Stimulated activated naive B cell treated with anti-CD40 and anti-IgM and Interleukin-4, amounts not matched to agents 10 μg/mL and 1 μg/mL and 100 μg/mL, for 72 hours (primary cell): ENCODE measurements around the gene COL23A1.

Experiments used
- ATAC-seq, 2 donors: fragments of 150-1000 bp; cut with Tn5 transposase; replicated peaks; 2 replicates each; pipeline ENCODE4 v1.10.0; 2021; ENCODE audit warnings: moderate library complexity in 1 of 2
- DNase-seq: peaks from one replicate; pipeline ENCODE4 v3.0.0; 2021
- H3K27ac Mint-ChIP-seq: one replicate; pipeline ENCODE4 v1.8.0; 2022; ENCODE audit warnings: mild to moderate bottlenecking, mixed read lengths
- H3K27me3 Mint-ChIP-seq, 2 donors: one replicate each; pipeline ENCODE4 v1.8.0; 2022; ENCODE audit warnings: mixed read lengths in 2 of 2
- H3K36me3 Mint-ChIP-seq, 2 donors: one replicate each; pipeline ENCODE4 v1.8.0; 2022; ENCODE audit warnings: mixed read lengths in 2 of 2, mild to moderate bottlenecking in 1 of 2
- H3K4me1 Mint-ChIP-seq, 2 donors: one replicate each; pipeline ENCODE4 v1.8.0; 2022; ENCODE audit warnings: mixed read lengths in 2 of 2, mild to moderate bottlenecking in 1 of 2
- H3K4me3 Mint-ChIP-seq, 2 donors: one replicate each; pipeline ENCODE4 v1.8.0; 2022; ENCODE audit warnings: mild to moderate bottlenecking in 2 of 2, mixed read lengths in 2 of 2, moderate library complexity in 1 of 2
- H3K9me3 Mint-ChIP-seq, 2 donors: one replicate each; pipeline ENCODE4 v1.8.0; 2022; ENCODE audit warnings: mixed read lengths in 2 of 2, mild to moderate bottlenecking in 1 of 2

COL23A1 gene

DNA sequence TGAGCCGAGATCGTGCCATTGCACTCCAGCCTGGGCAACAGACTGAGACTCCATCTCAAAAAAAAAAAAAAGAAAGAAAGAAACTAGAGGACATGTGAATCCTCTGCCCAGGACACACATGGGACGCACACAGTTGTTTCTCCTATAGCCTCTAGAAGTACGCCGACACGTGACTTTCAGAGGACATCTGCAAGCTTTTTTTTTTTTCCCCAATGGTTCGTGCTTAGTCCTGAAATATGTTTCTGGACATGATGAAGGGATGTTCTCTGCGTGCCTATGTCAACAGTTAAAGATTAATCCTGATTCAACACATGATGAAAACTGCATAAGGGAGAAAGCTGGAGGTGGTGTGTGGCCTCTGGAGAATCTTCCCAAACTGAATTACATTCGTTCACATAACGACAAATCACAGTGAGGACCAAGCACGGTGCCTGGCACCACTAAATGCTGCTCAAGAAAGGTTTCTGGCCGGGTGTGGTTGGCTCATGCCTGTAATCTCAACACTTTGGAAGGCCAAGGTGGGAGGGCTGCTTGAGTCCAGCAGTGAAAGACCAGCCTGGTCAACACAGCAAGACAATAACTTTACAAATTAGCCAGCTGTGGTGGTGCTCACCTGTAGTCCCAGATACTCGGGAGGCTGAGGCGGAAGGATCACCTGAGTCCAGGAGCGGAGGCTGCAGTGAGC, 9.8 kb downstream of the COL23A1 start:
- Mint-ChIP-seq H3K4me3 (no peak overlapping the region), H3K4me1 (no peaks in the 10 kb centered on the region), H3K36me3 (peaks cover 0 to 2% of the 10 kb centered on the region in 2 donors), H3K27ac (no peak overlapping the region), H3K9me3 (peaks cover 0 to 1% of the 10 kb centered on the region in 2 donors), H3K27me3 (peaks cover 25 to 38% of the 10 kb centered on the region in 2 donors)
- ATAC-seq (no peak), DNase-seq (no peak)

- Mint-ChIP-seq H3K27ac (no peak overlapping the region), H3K4me3 (no peak overlapping the region), H3K36me3 (peaks cover 0 to 2% of the 10 kb centered on the region in 2 donors), H3K9me3 (peaks cover 0 to 1% of the 10 kb centered on the region in 2 donors), H3K4me1 (no peaks in the 10 kb centered on the region), H3K27me3 (peaks cover 36 to 59% of the 10 kb centered on the region in 2 donors)
- DNase-seq (no peak), ATAC-seq (no peak)
Observed at GRCh38 chr5:178577944-178578343, 12.2 kb downstream of the COL23A1 start.

- Mint-ChIP-seq H3K27me3 (peaks cover 39 to 64% of the 10 kb centered on the region in 2 donors), H3K4me3 (no peak overlapping the region)
Observed at GRCh38 chr5:178577376-178577839, 12.8 kb downstream of the COL23A1 start.

DNA sequence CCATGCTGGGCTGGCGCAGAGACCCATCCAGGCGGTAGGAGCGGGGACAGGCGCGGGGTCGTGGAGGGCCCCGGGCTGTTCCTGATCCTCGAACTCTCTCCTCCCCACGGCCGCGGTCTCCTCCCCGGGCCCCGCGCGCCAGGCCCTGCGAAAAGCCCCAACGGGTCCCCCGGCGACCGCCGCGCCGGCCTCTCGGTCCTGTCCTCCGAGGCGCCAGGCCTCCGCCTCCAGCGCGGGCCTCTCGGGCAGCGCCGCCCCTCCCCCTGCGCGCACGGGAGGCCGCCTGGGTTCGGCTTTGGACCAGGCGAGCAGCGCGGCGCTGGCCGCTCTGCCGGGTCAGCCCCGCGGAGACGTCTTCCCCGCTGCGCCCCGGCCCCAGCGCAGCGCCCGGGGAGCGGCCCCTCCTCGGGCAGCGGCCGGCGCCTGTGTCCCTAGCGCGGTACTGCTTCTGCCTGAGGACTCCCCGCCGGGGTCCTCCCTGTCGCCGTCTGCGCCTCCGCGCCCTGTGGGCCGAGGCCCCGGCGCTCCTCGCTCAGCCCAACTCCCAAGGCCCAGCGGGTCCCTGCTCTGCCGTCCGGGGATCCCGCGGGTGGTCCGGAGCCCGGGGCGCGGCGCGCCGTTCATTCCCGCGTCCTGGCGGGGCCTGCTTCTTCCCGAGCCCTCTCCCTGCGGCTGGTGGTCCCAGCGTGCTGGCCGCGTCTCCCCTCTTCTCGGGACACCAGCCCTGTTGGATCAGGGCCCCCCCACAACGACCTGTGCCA, 13.4 kb downstream of the COL23A1 start:
- no peak overlapping the region for H3K27ac Mint-ChIP-seq
- no peak for DNase-seq
- H3K36me3 Mint-ChIP-seq, result peaks cover 0 to 2% of the 10 kb centered on the region in 2 donors
- H3K4me3 Mint-ChIP-seq, result no peak overlapping the region
- H3K4me1 Mint-ChIP-seq, result no peaks in the 10 kb centered on the region
- peaks cover 5% of the 10 kb centered on the region in 2 donors for H3K9me3 Mint-ChIP-seq
- ATAC-seq, result no peak
- peaks cover 38 to 71% of the 10 kb centered on the region in 2 donors for H3K27me3 Mint-ChIP-seq

More at GRCh38 chr5:178577376-178577839, 12.8 kb downstream of the COL23A1 start:
- H3K27ac Mint-ChIP-seq, result no peak overlapping the region
- peaks cover 0 to 2% of the 10 kb centered on the region in 2 donors for H3K36me3 Mint-ChIP-seq
- H3K9me3 Mint-ChIP-seq, result peaks cover 0 to 1% of the 10 kb centered on the region in 2 donors
- DNase-seq (no peak), ATAC-seq (no peak)
- no peaks in the 10 kb centered on the region for H3K4me1 Mint-ChIP-seq

GRCh38 chr5:178573216-178573615, 17.0 kb downstream of the COL23A1 start:
- no peak overlapping the region for H3K4me3 Mint-ChIP-seq
- ATAC-seq (no peak), DNase-seq (no peak)
- peaks cover 8% of the 10 kb centered on the region in 2 donors for H3K9me3 Mint-ChIP-seq
- no peak overlapping the region for H3K27ac Mint-ChIP-seq
- H3K4me1 Mint-ChIP-seq, result no peaks in the 10 kb centered on the region
- peaks cover 49 to 82% of the 10 kb centered on the region in 2 donors for H3K27me3 Mint-ChIP-seq
- H3K36me3 Mint-ChIP-seq, result peaks cover 3 to 4% of the 10 kb centered on the region in 2 donors

GRCh38 chr5:178572617-178573016, 17.6 kb downstream of the COL23A1 start:
- peaks cover 3 to 4% of the 10 kb centered on the region in 2 donors for H3K36me3 Mint-ChIP-seq
- ATAC-seq, result no peak

GRCh38 chr5:178569485-178569884, 20.7 kb downstream of the COL23A1 start:
- no peak for DNase-seq
- Mint-ChIP-seq H3K27ac (no peak overlapping the region), H3K4me3 (no peak overlapping the region), H3K9me3 (peaks cover 7 to 8% of the 10 kb centered on the region in 2 donors), H3K36me3 (peaks cover 2 to 3% of the 10 kb centered on the region in 2 donors), H3K27me3 (peaks cover 39 to 77% of the 10 kb centered on the region in 2 donors), H3K4me1 (no peaks in the 10 kb centered on the region)
- ATAC-seq, result no peak

More at GRCh38 chr5:178572617-178573016, 17.6 kb downstream of the COL23A1 start:
- Mint-ChIP-seq H3K9me3 (peaks cover 8% of the 10 kb centered on the region in 2 donors), H3K27me3 (peaks cover 46 to 82% of the 10 kb centered on the region in 2 donors), H3K4me3 (no peak overlapping the region), H3K27ac (no peak overlapping the region), H3K4me1 (no peaks in the 10 kb centered on the region)
- DNase-seq, result no peak

- H3K27ac Mint-ChIP-seq, result no peak overlapping the region
- peaks cover 0 to 5% of the 10 kb centered on the region in 2 donors for H3K4me1 Mint-ChIP-seq
- no peak overlapping the region for H3K4me3 Mint-ChIP-seq
- no peak for DNase-seq
- H3K9me3 Mint-ChIP-seq, result peaks cover 3 to 4% of the 10 kb centered on the region in 2 donors
- H3K36me3 Mint-ChIP-seq, result peaks cover 2 to 3% of the 10 kb centered on the region in 2 donors
- no peak for ATAC-seq
- H3K27me3 Mint-ChIP-seq, result peaks cover 41 to 60% of the 10 kb centered on the region in 2 donors
Observed at GRCh38 chr5:178564811-178565550, 25.2 kb downstream of the COL23A1 start.

DNA sequence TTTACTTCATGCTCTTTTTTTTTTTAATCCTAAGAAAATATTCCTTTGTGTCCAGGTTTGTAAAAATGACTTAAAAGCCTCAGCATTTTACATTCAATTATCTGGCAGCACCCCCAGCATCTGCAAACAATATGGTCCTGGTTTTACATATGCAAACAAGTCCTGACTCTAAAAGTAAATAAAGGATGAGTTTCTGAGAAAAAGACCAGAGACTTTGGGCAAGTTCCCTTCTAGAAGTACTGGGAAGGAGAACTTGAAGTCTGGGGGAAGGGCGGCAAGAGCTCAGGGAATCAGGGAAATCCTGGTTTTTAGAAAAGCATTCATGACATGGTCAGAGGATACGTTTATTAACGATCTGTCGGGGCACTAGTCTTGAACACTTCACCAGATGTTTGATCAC, 25.8 kb downstream of the COL23A1 start:
- H3K27ac Mint-ChIP-seq, result no peak overlapping the region
- peaks cover 41 to 60% of the 10 kb centered on the region in 2 donors for H3K27me3 Mint-ChIP-seq
- H3K36me3 Mint-ChIP-seq, result peaks cover 2 to 3% of the 10 kb centered on the region in 2 donors
- DNase-seq (no peak), ATAC-seq (no peak)
- H3K4me3 Mint-ChIP-seq, result no peak overlapping the region
- H3K9me3 Mint-ChIP-seq, result peaks cover 3 to 4% of the 10 kb centered on the region in 2 donors
- H3K4me1 Mint-ChIP-seq, result peaks cover 0 to 8% of the 10 kb centered on the region in 2 donors

GRCh38 chr5:178563621-178564020, 26.6 kb downstream of the COL23A1 start:
- Mint-ChIP-seq H3K9me3 (peaks cover 3 to 4% of the 10 kb centered on the region in 2 donors), H3K36me3 (peaks cover 2 to 3% of the 10 kb centered on the region in 2 donors), H3K4me3 (no peak overlapping the region), H3K27me3 (peaks cover 43 to 58% of the 10 kb centered on the region in 2 donors), H3K4me1 (peaks cover 0 to 8% of the 10 kb centered on the region in 2 donors), H3K27ac (no peak overlapping the region)
- no peak for ATAC-seq
- no peak for DNase-seq

DNA sequence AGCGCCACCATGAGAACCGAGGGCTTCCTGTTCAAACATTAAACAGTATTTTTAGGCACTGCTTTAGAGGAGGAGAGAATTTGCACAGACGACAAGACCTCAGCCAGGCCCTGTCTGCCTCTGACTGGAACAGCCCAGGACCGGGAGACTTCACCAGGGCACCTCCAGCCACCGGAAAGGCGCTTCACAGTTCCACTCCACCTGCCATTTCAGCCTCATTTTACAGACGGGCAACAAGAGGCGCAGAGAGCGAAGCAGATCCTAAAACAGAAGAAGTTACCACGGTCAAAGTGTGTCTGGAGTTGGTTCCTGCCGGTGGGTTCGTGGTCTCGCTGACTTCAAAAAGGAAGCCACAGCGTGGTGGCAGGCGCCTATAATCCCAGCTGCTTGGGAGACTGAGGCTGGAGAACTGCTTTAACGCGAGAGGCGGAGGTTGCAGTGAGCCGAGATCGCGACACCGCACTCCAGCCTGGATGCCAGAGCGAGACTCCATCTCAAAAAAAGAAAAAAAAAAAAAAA, 28.4 kb downstream of the COL23A1 start:
- no peak overlapping the region for H3K4me3 Mint-ChIP-seq
- ATAC-seq (no peak), DNase-seq (no peak)
- H3K4me1 Mint-ChIP-seq, result peaks cover 0 to 8% of the 10 kb centered on the region in 2 donors
- H3K9me3 Mint-ChIP-seq, result peaks cover 3 to 4% of the 10 kb centered on the region in 2 donors
- H3K36me3 Mint-ChIP-seq, result peaks cover 2 to 3% of the 10 kb centered on the region in 2 donors
- H3K27ac Mint-ChIP-seq, result no peak overlapping the region
- H3K27me3 Mint-ChIP-seq, result peaks cover 40 to 50% of the 10 kb centered on the region in 2 donors

GRCh38 chr5:178560911-178561310, 29.3 kb downstream of the COL23A1 start:
- Mint-ChIP-seq H3K9me3 (peaks cover 3 to 4% of the 10 kb centered on the region in 2 donors), H3K4me3 (no peak overlapping the region), H3K36me3 (peaks cover 2 to 3% of the 10 kb centered on the region in 2 donors), H3K27me3 (peaks cover 42 to 50% of the 10 kb centered on the region in 2 donors), H3K27ac (no peak overlapping the region), H3K4me1 (peaks cover 0 to 8% of the 10 kb centered on the region in 2 donors)
- ATAC-seq, result no peak
- DNase-seq, result no peak

DNA sequence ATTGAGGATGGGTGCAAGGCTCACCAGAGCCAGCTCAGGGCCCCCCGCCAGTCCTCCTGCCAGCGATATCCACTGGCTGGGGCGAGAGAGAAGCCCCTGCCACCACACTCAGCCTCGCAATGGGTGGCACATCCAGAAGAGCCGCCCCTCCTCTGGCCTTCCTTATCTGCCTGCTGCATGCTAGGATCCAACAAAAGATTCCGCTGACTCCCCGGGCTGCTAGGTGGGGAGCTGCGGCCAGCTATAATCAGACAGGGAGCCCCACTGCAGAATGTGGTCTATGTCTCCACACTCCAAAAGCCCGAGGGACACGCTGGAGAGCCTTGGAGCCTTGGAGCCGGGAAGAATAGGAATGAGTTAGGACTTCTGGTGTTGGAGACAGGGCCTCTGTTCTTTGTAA, 32.8 kb downstream of the COL23A1 start:
- peaks cover 3 to 4% of the 10 kb centered on the region in 2 donors for H3K9me3 Mint-ChIP-seq
- no peak overlapping the region for H3K27ac Mint-ChIP-seq
- H3K27me3 Mint-ChIP-seq, result peaks cover 32 to 42% of the 10 kb centered on the region in 2 donors
- no peak overlapping the region for H3K4me3 Mint-ChIP-seq
- DNase-seq (no peak), ATAC-seq (no peak)
- H3K4me1 Mint-ChIP-seq, result peaks cover 0 to 8% of the 10 kb centered on the region in 2 donors
- peaks cover 2 to 3% of the 10 kb centered on the region in 2 donors for H3K36me3 Mint-ChIP-seq
